ENCODE data around the gene METTL2B. TPM values are rescaled to one million over a fixed set of nuclear protein-coding genes. Genes with fewer than 3 reads are reported as not detected.
A peak's percentile ranks its signal among the peaks of the same experiment; 100 is the strongest.
"Not testable (repeated sequence)": the region's sequence is repeated elsewhere in the genome, so short reads cannot be mapped to it uniquely, and the experiment has no call there.

The METTL2B gene
- total RNA-seq, 1 experiment from 2014 or later: 40.4 TPM

GRCh38 chr7:128497405-128497804 is 20.9 kb downstream of the METTL2B start:
- Mint-ChIP-seq H3K27ac (no peak overlapping the region), H3K9me3 (no peaks in the 10 kb centered on the region), H3K4me1 (no peaks in the 10 kb centered on the region), H3K36me3 (peaks cover 53% of the 10 kb centered on the region), H3K27me3 (ENCODE audit: low read depth) (no peaks in the 10 kb centered on the region), H3K4me3 (no peak overlapping the region)
- DNase-seq (ENCODE audit: low spot score): no peak
- POLR2A ChIA-PET: no interaction called here
- no peak for ATAC-seq
- CTCF ChIA-PET: no interaction called here
- TF ChIP-seq JAZF1 (CRISPR knock-in tag; IDR thresholded peaks at IDR 0.05): no peak
- TF ChIP-seq MLX (CRISPR knock-in tag; IDR thresholded peaks at IDR 0.05): no peak
- no peak for TF ChIP-seq ATF3 (CRISPR knock-in tag; conservative IDR thresholded peaks at IDR 0.05)
- no peak for TF ChIP-seq TEAD4 (CRISPR knock-in tag; IDR thresholded peaks at IDR 0.05)
- TF ChIP-seq RORB (CRISPR knock-in tag; IDR thresholded peaks at IDR 0.05): no peak
- TF ChIP-seq CREB1 (CRISPR knock-in tag; IDR thresholded peaks at IDR 0.05): no peak
- no peak for TF ChIP-seq ZNF263 (CRISPR knock-in tag; IDR thresholded peaks at IDR 0.05; ENCODE audit: low read depth)
- no peak for TF ChIP-seq FOXK1 (CRISPR knock-in tag; IDR thresholded peaks at IDR 0.05)
- no peak for TF ChIP-seq GABPB1 (CRISPR knock-in tag; IDR thresholded peaks at IDR 0.05)
- TF ChIP-seq ZNF416 (CRISPR knock-in tag; IDR thresholded peaks at IDR 0.05): no peak
- TF ChIP-seq ATF1 (CRISPR knock-in tag; IDR thresholded peaks at IDR 0.05): no peak
- no peak for TF ChIP-seq TEAD1 (CRISPR knock-in tag; IDR thresholded peaks at IDR 0.05)
- no peak for TF ChIP-seq ELF4 (CRISPR knock-in tag; IDR thresholded peaks at IDR 0.05; ENCODE audit: low read depth)
- no peak for TF ChIP-seq ZNF423 (CRISPR knock-in tag; IDR thresholded peaks at IDR 0.05)
- TF ChIP-seq NFYB (CRISPR knock-in tag; conservative IDR thresholded peaks at IDR 0.05; ENCODE audit: low read depth): no peak
- no peak for TF ChIP-seq TP53 (CRISPR knock-in tag; IDR thresholded peaks at IDR 0.05)
- no peak for TF ChIP-seq CBFB (CRISPR knock-in tag; IDR thresholded peaks at IDR 0.05; ENCODE audit: low read depth)
- no peak for TF ChIP-seq NFE2L1 (CRISPR knock-in tag; IDR thresholded peaks at IDR 0.05)
- TF ChIP-seq ETV6 (CRISPR knock-in tag; IDR thresholded peaks at IDR 0.05): no peak

- H3K4me3 Mint-ChIP-seq; H3K4me1 Mint-ChIP-seq; ATAC-seq; CTCF ChIA-PET; POLR2A ChIA-PET; H3K9me3 Mint-ChIP-seq; H3K27me3 Mint-ChIP-seq (ENCODE audit: low read depth); DNase-seq (ENCODE audit: low spot score): not testable (repeated sequence)
- Mint-ChIP-seq H3K36me3 (peaks cover 21% of the 10 kb centered on the region), H3K27ac (0 out of 2 replicates have a peak overlapping the region, but pooled peaks have one; percentile 49)
Measured at GRCh38 chr7:128505416-128505815, 28.9 kb downstream of the METTL2B start.

- H3K4me3 Mint-ChIP-seq; CTCF ChIA-PET; H3K36me3 Mint-ChIP-seq; H3K9me3 Mint-ChIP-seq; H3K27me3 Mint-ChIP-seq (ENCODE audit: low read depth); H3K4me1 Mint-ChIP-seq; ATAC-seq; DNase-seq (ENCODE audit: low spot score): not testable (repeated sequence)
- H3K27ac Mint-ChIP-seq: 0 out of 2 replicates have a peak overlapping the region, but pooled peaks have one; percentile 13
- POLR2A ChIA-PET: interaction anchor here (0.7 kb wide), 1 partner anchor 375 kb away, joined by 5 read pairs; no protein-coding TSS in a partner anchor
Measured at GRCh38 chr7:128506819-128507218, 30.3 kb downstream of the METTL2B start.

GRCh38 chr7:128507321-128507993 is 30.9 kb downstream of the METTL2B start:
- H3K4me3 Mint-ChIP-seq; H3K36me3 Mint-ChIP-seq; DNase-seq (ENCODE audit: low spot score); POLR2A ChIA-PET; ATAC-seq; H3K4me1 Mint-ChIP-seq; CTCF ChIA-PET; H3K27me3 Mint-ChIP-seq (ENCODE audit: low read depth); H3K9me3 Mint-ChIP-seq: not testable (repeated sequence)
- 0 out of 2 replicates have a peak overlapping the region, but pooled peaks have one; percentile 13 for H3K27ac Mint-ChIP-seq

- ATAC-seq; CTCF ChIA-PET; H3K9me3 Mint-ChIP-seq; H3K36me3 Mint-ChIP-seq; H3K4me3 Mint-ChIP-seq; H3K27ac Mint-ChIP-seq; POLR2A ChIA-PET; H3K27me3 Mint-ChIP-seq (ENCODE audit: low read depth); DNase-seq (ENCODE audit: low spot score): not testable (repeated sequence)
- peaks cover 11% of the 10 kb centered on the region for H3K4me1 Mint-ChIP-seq
Measured at GRCh38 chr7:128511692-128512091, 35.1 kb downstream of the METTL2B start.

- ATAC-seq: peak; percentile 68
- CTCF ChIA-PET; DNase-seq (ENCODE audit: low spot score); H3K4me3 Mint-ChIP-seq; H3K27me3 Mint-ChIP-seq (ENCODE audit: low read depth); H3K36me3 Mint-ChIP-seq; POLR2A ChIA-PET; H3K9me3 Mint-ChIP-seq: not testable (repeated sequence)
- Mint-ChIP-seq H3K4me1 (peaks cover 20% of the 10 kb centered on the region), H3K27ac (0 out of 2 replicates have a peak overlapping the region, but pooled peaks have one; percentile 41)
Measured at GRCh38 chr7:128515232-128515631, 38.7 kb downstream of the METTL2B start.

- CTCF ChIA-PET; H3K9me3 Mint-ChIP-seq; H3K27me3 Mint-ChIP-seq (ENCODE audit: low read depth); H3K27ac Mint-ChIP-seq; POLR2A ChIA-PET; ATAC-seq; H3K4me3 Mint-ChIP-seq; H3K36me3 Mint-ChIP-seq; DNase-seq (ENCODE audit: low spot score): not testable (repeated sequence)
- peaks cover 20% of the 10 kb centered on the region for H3K4me1 Mint-ChIP-seq
Measured at GRCh38 chr7:128517023-128517422, 40.5 kb downstream of the METTL2B start.
